ENCODE measurements around the gene CKAP2.

- no peak for TF ChIP-seq CTCF (IDR thresholded peaks at IDR 0.05)
- TF ChIP-seq POLR2A (IDR thresholded peaks at IDR 0.05), result no peak
These were observed 22.8 kb upstream of the CKAP2 start for GRCh38 chr13:52432456-52432855.
